H1 (cell line): ENCODE results near the gene SPOP. TPM values are rescaled to one million over a fixed set of nuclear protein-coding genes. Genes with fewer than 3 reads are reported as not detected.
"Not testable (repeated sequence)": the region's sequence is repeated elsewhere in the genome, so short reads cannot be mapped to it uniquely, and the experiment has no call there.

Experiments used
- CTCF ChIA-PET: fragments of 300-600 bp; sonication (Branson Sonifier 250); formaldehyde crosslinking; loops from one replicate; lab custom pipeline; 2021; ENCODE audit not compliant: partially characterized antibody; lab: Charles Lee
- POLR2A ChIA-PET: fragments of 300-600 bp; sonication (Branson Sonifier 250); formaldehyde crosslinking; loops from one replicate; lab custom pipeline; 2021; ENCODE audit warnings: inconsistent platforms; ENCODE audit not compliant: partially characterized antibody; lab: Charles Lee
- DNase-seq, 2 experiments: peaks; one replicate each; pipeline versions ENCODE4 v3.0.0 to v3.0.0-alpha.2; 2010 to 2022; ENCODE audit warnings: low spot score in 2 of 2, low read depth in 1 of 2, mixed read lengths in 1 of 2
- FAIRE-seq: peaks from 2 replicates; lab custom pipeline; 2011; peaks lifted over from hg19 to GRCh38; lab: Jason Lieb, UNC
- H2AFZ ChIP-seq: 2 replicates; pipeline ENCODE4 v1.8.1; 2012; ENCODE audit warnings: low read length, inconsistent platforms
- H2AK5ac ChIP-seq: 2 replicates; pipeline ENCODE4 v1.6.1; 2013; ENCODE audit warnings: low read depth, low read length
- H2BK120ac ChIP-seq: replicated peaks from 2 replicates; pipeline ENCODE3; 2013; ENCODE audit warnings: low read depth, low read length, inconsistent platforms
- H2BK12ac ChIP-seq: 2 replicates; pipeline ENCODE4 v1.6.1; 2013; ENCODE audit warnings: low read depth, low read length
- H2BK15ac ChIP-seq: 2 replicates; pipeline ENCODE4 v1.6.1; 2013; ENCODE audit warnings: low read length
- H2BK20ac ChIP-seq: 2 replicates; pipeline ENCODE4 v1.6.1; 2013; ENCODE audit warnings: low read length
- H2BK5ac ChIP-seq: 2 replicates; pipeline ENCODE4 v1.6.1; 2013; ENCODE audit warnings: low read depth, low read length
- H3K14ac ChIP-seq: 2 replicates; pipeline ENCODE4 v1.6.1; 2013; ENCODE audit warnings: inconsistent platforms; ENCODE audit not compliant: insufficient read length
- H3K18ac ChIP-seq: 2 replicates; pipeline ENCODE4 v1.6.1; 2013; ENCODE audit warnings: low read length; ENCODE audit errors: extremely low read depth
- H3K23ac ChIP-seq: 2 replicates; pipeline ENCODE4 v1.6.1; 2013; ENCODE audit warnings: inconsistent platforms; ENCODE audit not compliant: insufficient read length
- H3K23me2 ChIP-seq: 2 replicates; pipeline ENCODE4 v1.6.1; 2013; ENCODE audit warnings: low read depth, low read length
- H3K27ac ChIP-seq: 2 replicates; pipeline ENCODE4 v1.6.1; 2011; ENCODE audit warnings: low read depth, low read length, inconsistent platforms
- H3K27me3 ChIP-seq, 4 experiments: replicated peaks in 1 of 4; 1 replicate in 1 of 4; 2 replicates in 3 of 4; pipeline versions ENCODE4 v1.6.1 to v1.8.1; 2011 to 2013; ENCODE audit warnings: low read length in 3 of 4, mild to moderate bottlenecking in 3 of 4, inconsistent platforms in 2 of 4, mixed read lengths in 2 of 4, moderate library complexity in 1 of 4; ENCODE audit not compliant: control insufficient read depth in 3 of 4, insufficient read depth in 3 of 4; ENCODE audit errors: extremely low read depth in 1 of 4
- H3K36me3 ChIP-seq, 4 experiments: 2 replicates each; pipeline versions ENCODE4 v1.6.1 to v1.8.1; 2011 to 2013; ENCODE audit warnings: mild to moderate bottlenecking in 4 of 4, low read length in 3 of 4, moderate library complexity in 2 of 4, control low read depth in 1 of 4, inconsistent platforms in 1 of 4; ENCODE audit not compliant: insufficient read depth in 4 of 4, control insufficient read depth in 2 of 4
- H3K4ac ChIP-seq: replicated peaks from 2 replicates; pipeline ENCODE3; 2013; ENCODE audit warnings: low read length, low read depth, mixed read lengths, inconsistent platforms; ENCODE audit not compliant: insufficient read length
- H3K4me1 ChIP-seq, 4 experiments: replicated peaks in 1 of 4; 1 replicate in 1 of 4; 2 replicates in 3 of 4; pipeline versions ENCODE4 v1.6.1 to v1.8.1; 2011 to 2013; ENCODE audit warnings: low read length in 3 of 4, inconsistent platforms in 2 of 4, mixed read lengths in 1 of 4; ENCODE audit not compliant: insufficient read depth in 4 of 4, control insufficient read depth in 3 of 4
- H3K4me2 ChIP-seq, 2 experiments: 2 replicates each; pipeline versions ENCODE4 v1.6.1 to v1.8.1; 2011 to 2013; ENCODE audit warnings: low read depth in 2 of 2, low read length in 2 of 2, control low read depth in 1 of 2, inconsistent platforms in 1 of 2, mild to moderate bottlenecking in 1 of 2; ENCODE audit not compliant: insufficient read depth in 1 of 2
- H3K4me3 ChIP-seq, 4 experiments: fragments of 200-600, 300-600 bp in 1 of 4; sonication (generic), shearing (Covaris generic), sonication (Bioruptor Twin) in 1 of 4; 2 replicates each; pipeline versions ENCODE4 v1.5.1 to v1.8.1; 2011 to 2016; ENCODE audit warnings: low read length in 4 of 4, low read depth in 3 of 4, control low read depth in 2 of 4, inconsistent platforms in 2 of 4, mild to moderate bottlenecking in 2 of 4, mixed read lengths in 1 of 4, moderate library complexity in 1 of 4; ENCODE audit not compliant: insufficient read depth in 2 of 4; ENCODE audit errors: extremely low read depth in 1 of 4
- H3K56ac ChIP-seq: replicated peaks from 2 replicates; pipeline ENCODE3; 2013; ENCODE audit warnings: low read depth, mild to moderate bottlenecking, mixed read lengths, low read length, inconsistent platforms; ENCODE audit not compliant: insufficient read length
- H3K79me1 ChIP-seq: 2 replicates; pipeline ENCODE4 v1.6.1; 2013; ENCODE audit warnings: low read depth, low read length, control low read depth
- H3K79me2 ChIP-seq, 2 experiments: 2 replicates each; pipeline versions ENCODE4 v1.6.1 to v1.8.1; 2012 to 2013; ENCODE audit warnings: low read length in 2 of 2, mild to moderate bottlenecking in 2 of 2, inconsistent platforms in 1 of 2; ENCODE audit not compliant: insufficient read depth in 2 of 2, control insufficient read depth in 1 of 2
- H3K9ac ChIP-seq, 4 experiments: replicated peaks in 1 of 4; 1 replicate in 1 of 4; 2 replicates in 3 of 4; pipeline versions ENCODE4 v1.6.1 to v1.8.1; 2011 to 2013; ENCODE audit warnings: low read depth in 3 of 4, low read length in 3 of 4, control low read depth in 2 of 4, mild to moderate bottlenecking in 2 of 4, moderate library complexity in 2 of 4, inconsistent platforms in 1 of 4; ENCODE audit errors: extremely low read depth in 1 of 4
- H3K9me3 ChIP-seq, 2 experiments: 2 replicates each; pipeline versions ENCODE4 v1.6.1 to v1.8.1; 2012 to 2013; ENCODE audit warnings: mild to moderate bottlenecking in 2 of 2, moderate library complexity in 2 of 2, control low read depth in 1 of 2, inconsistent platforms in 1 of 2, low read depth in 1 of 2, low read length in 1 of 2, mixed read lengths in 1 of 2; ENCODE audit not compliant: insufficient read depth in 2 of 2
- H4K20me1 ChIP-seq, 2 experiments: replicated peaks in 1 of 2; 2 replicates each; pipeline versions ENCODE3 to v1.8.1; 2011 to 2013; ENCODE audit warnings: inconsistent platforms in 2 of 2, low read length in 2 of 2, mild to moderate bottlenecking in 1 of 2; ENCODE audit not compliant: insufficient read depth in 2 of 2, control insufficient read depth in 1 of 2
- H4K5ac ChIP-seq: 2 replicates; pipeline ENCODE4 v1.6.1; 2013; ENCODE audit warnings: low read length, low read depth, mixed read lengths, inconsistent platforms; ENCODE audit not compliant: insufficient read length
- H4K8ac ChIP-seq: 2 replicates; pipeline ENCODE4 v1.8.0; 2013; ENCODE audit warnings: mild to moderate bottlenecking, moderate library complexity, low read length, inconsistent platforms; ENCODE audit not compliant: insufficient read depth; ENCODE audit errors: extremely low read depth
- H4K91ac ChIP-seq: replicated peaks from 2 replicates; pipeline ENCODE3; 2013; ENCODE audit warnings: low read length, mixed read lengths, inconsistent platforms; ENCODE audit not compliant: insufficient read length
- EGR1 ChIP-seq: IDR thresholded peaks from 2 replicates; pipeline ENCODE4 v1.6.1; 2011; ENCODE audit warnings: low read depth, low read length, borderline replicate concordance
- TCF12 ChIP-seq: IDR thresholded peaks from 2 replicates; pipeline ENCODE4 v1.6.1; 2011; ENCODE audit warnings: low read depth, mild to moderate bottlenecking, low read length
- WGBS, 2 experiments: shearing (Covaris generic) in 1 of 2; methylation state at CpG; one replicate each; pipeline versions ENCODE4 v1.1.6 to v1.1.7; 2013 to 2015; ENCODE audit warnings: low lambda C conversion rate in 2 of 2, mixed read lengths in 2 of 2, inconsistent platforms in 1 of 2, low coverage in 1 of 2, missing lambda C conversion rate in 1 of 2; ENCODE audit not compliant: insufficient replicate concordance in 2 of 2, insufficient coverage in 1 of 2, insufficient read length in 1 of 2; ENCODE audit errors: extremely low coverage in 1 of 2, missing lambda C conversion rate in 1 of 2; 5-methylcytosine and 5-hydroxymethylcytosine counted together
- polyA plus RNA-seq, 7 experiments: library from polyadenylated mRNA; depleted of rRNA in 3 of 7; stranded (reverse) in 5 of 7; unstranded in 2 of 7; fragments of >200 nt in 5 of 7; fragments of 200-250 nt in 2 of 7; gene quantifications; 1 replicate in 5 of 7; 2 replicates in 1 of 7; 4 replicates in 1 of 7; pipeline versions ENCODE4 v1.2.1 to v1.2.3, GENCODE V29; 2011 to 2013; ENCODE audit warnings: missing spikeins in 2 of 7, mixed read lengths in 2 of 7
- total RNA-seq: library from RNA; stranded (reverse); fragmentation: NEBNext Ultra II Directional; extraction: Animal tissue kit (Norgen Biotek cat#: 25700); gene quantifications from 2 replicates; pipeline ENCODE4 v1.2.1, GENCODE V29; 2021

SPOP gene
- total and polyA plus RNA-seq, 2 of the 8 experiments (the other 6 are each of a cell fraction or from before 2014, with no cell fraction given), result 13.3 to 25.6 TPM

- Histone ChIP-seq H3K9me3 (no peaks in the 10 kb centered on the region; a peak in 2 of 4 replicates), H3K18ac (no peak overlapping the region), H3K23me2 (peaks cover 5% of the 10 kb centered on the region; the same call in 1 of the 2 replicates), H3K27me3 (peaks cover 0 to 2% (median 0%) of the 10 kb centered on the region in 4 experiments; a peak in 2 of 7 replicates), H3K14ac (no peak overlapping the region), H3K79me2 (peaks cover 6 to 69% of the 10 kb centered on the region in 2 experiments)
- CTCF ChIA-PET, result interaction anchor here (0.9 to 1.2 kb wide), 2 partner anchors 21 to 28 kb away, joined by 3 to 5 read pairs; no protein-coding TSS in a partner anchor
- no peak for TF ChIP-seq EGR1
- TF ChIP-seq TCF12, result no peak
- TF ChIP-seq, all 59 proteins: peak for 0
- Histone ChIP-seq H3K4ac (no peak overlapping the region), H2BK12ac (no peak overlapping the region), H2AFZ (no peak overlapping the region), H3K4me1 (no peaks in the 10 kb centered on the region; a peak in 1 of 7 replicates), H3K79me1 (peaks cover 4% of the 10 kb centered on the region), H2BK5ac (no peak overlapping the region), H2AK5ac (no peak overlapping the region), H2BK15ac (no peak overlapping the region), H3K9ac (no peak overlapping the region), H4K8ac (no peak overlapping the region), H3K4me2 (no peak overlapping the region), H4K5ac (no peak overlapping the region), H3K56ac (no peak overlapping the region), H4K20me1 (no peaks in the 10 kb centered on the region), H3K27ac (no peak overlapping the region), H2BK120ac (no peak overlapping the region), H3K4me3 (no peak overlapping the region), H2BK20ac (no peak overlapping the region), H4K91ac (no peak overlapping the region), H3K23ac (no peak overlapping the region), H3K36me3 (no peaks in the 10 kb centered on the region; a peak in 1 of 8 replicates)
- POLR2A ChIA-PET, result interaction anchor here (0.7 to 0.9 kb wide), 2 partner anchors 10 to 43 kb away, joined by 3 read pairs; no protein-coding TSS in a partner anchor
- no peak for DNase-seq
- no peak for FAIRE-seq
These were observed 3.4 kb downstream of the SPOP start for GRCh38 chr17:49674507-49674906.

GRCh38 chr17:49673679-49674078 lies 4.2 kb downstream of the SPOP start:
- CTCF ChIA-PET, result interaction anchor here (1.2 kb wide), 1 partner anchor 31 kb away, joined by 4 read pairs; no protein-coding TSS in a partner anchor
- FAIRE-seq, result not testable (repeated sequence)

More at GRCh38 chr17:49673679-49674078, 4.2 kb downstream of the SPOP start:
- H4K20me1 ChIP-seq, H3K9me3 ChIP-seq, H3K9ac ChIP-seq, H2BK12ac ChIP-seq, H3K27ac ChIP-seq, H3K27me3 ChIP-seq, H3K56ac ChIP-seq, H2AFZ ChIP-seq, H2BK5ac ChIP-seq, H4K8ac ChIP-seq, H3K23me2 ChIP-seq, H2BK120ac ChIP-seq, H4K5ac ChIP-seq, H3K79me1 ChIP-seq, H3K36me3 ChIP-seq, H3K4me3 ChIP-seq, H3K4me1 ChIP-seq, H3K4ac ChIP-seq, H3K14ac ChIP-seq, H3K18ac ChIP-seq, POLR2A ChIA-PET, H2BK20ac ChIP-seq, H3K23ac ChIP-seq, H2BK15ac ChIP-seq, H4K91ac ChIP-seq, H2AK5ac ChIP-seq, H3K4me2 ChIP-seq, DNase-seq: not testable (repeated sequence)
- 97% methylated on average over 6 of the region's 6 CpGs; no CpG with 5 or more reads in 1 of the 2 experiments for WGBS, 2 experiments
- peaks cover 6 to 69% of the 10 kb centered on the region in 2 experiments for H3K79me2 ChIP-seq
